ENCODE results near the gene CDH7. TPM values are rescaled to one million over a fixed set of nuclear protein-coding genes. Genes with fewer than 3 reads are reported as not detected.

CDH7 gene
- total RNA-seq, 2 experiments from 2014 or later = not detected

GRCh38 chr18:65755616-65756015 is 4.8 kb downstream of the CDH7 start:
- Histone ChIP-seq H3K27ac (ENCODE audit: low read depth in 1 of 2, low read length in 2 of 2) (no peak overlapping the region), H3K36me3 (ENCODE audit: insufficient read depth, low read length) (no peaks in the 10 kb centered on the region), H3K4me3 (ENCODE audit: low read length) (no peak overlapping the region), H3K4me1 (ENCODE audit: insufficient read depth, low read length) (no peaks in the 10 kb centered on the region), H3K9me3 (ENCODE audit: control insufficient read depth in 1 of 2, insufficient read depth in 1 of 2, low read length in 2 of 2) (peaks cover 0 to 10% of the 10 kb centered on the region in 2 experiments), H3K27me3 (ENCODE audit: control insufficient read depth in 1 of 2, insufficient read depth in 2 of 2, low read length in 2 of 2) (peaks cover 4% of the 10 kb centered on the region in 2 experiments)
- DNase-seq = no peak
- TF ChIP-seq CTCF (IDR thresholded peaks at IDR 0.05) = no peak
- no peak overlapping the region for H3K27ac Mint-ChIP-seq
- CTCF ChIA-PET = no interaction called here
- intact Hi-C loops (cut with DNase I, micrococcal nuclease) = no loop called here
- H3K36me3 Mint-ChIP-seq (ENCODE audit: low read depth) = no peaks in the 10 kb centered on the region
- peaks cover 4% of the 10 kb centered on the region for H3K9me3 Mint-ChIP-seq
- H3K4me3 Mint-ChIP-seq = no peak overlapping the region
- H3K4me1 Mint-ChIP-seq (ENCODE audit: low read depth) = no peaks in the 10 kb centered on the region
- POLR2A ChIA-PET = no interaction called here
- ATAC-seq (ENCODE audit: poor library complexity) = no peak
- H3K27me3 Mint-ChIP-seq = peaks cover 6% of the 10 kb centered on the region

DNA sequence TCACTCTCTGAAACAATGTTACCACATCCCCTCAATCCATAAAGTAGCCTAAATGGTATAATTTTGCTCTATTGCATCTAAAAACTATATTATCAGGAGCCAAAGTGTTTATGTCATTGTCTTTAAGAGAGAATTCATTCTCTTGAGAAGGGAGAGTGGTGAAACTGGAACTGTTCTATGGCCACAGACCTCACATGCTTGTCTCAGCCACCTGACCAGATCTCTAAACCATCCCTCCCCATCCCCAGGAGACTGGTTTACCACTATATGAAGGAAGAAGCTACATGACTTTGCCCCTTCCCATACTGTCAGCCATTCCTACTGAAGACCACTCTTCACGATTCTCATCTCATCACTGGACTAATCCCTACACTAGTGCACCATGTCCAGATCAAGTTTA is 9.6 kb downstream of the CDH7 start:
- H3K27me3 Mint-ChIP-seq = no peaks in the 10 kb centered on the region
- Histone ChIP-seq H3K36me3 (ENCODE audit: insufficient read depth, low read length) (no peaks in the 10 kb centered on the region), H3K4me1 (ENCODE audit: insufficient read depth, low read length) (no peaks in the 10 kb centered on the region), H3K27me3 (ENCODE audit: control insufficient read depth in 1 of 2, insufficient read depth in 2 of 2, low read length in 2 of 2) (no peaks in the 10 kb centered on the region), H3K9me3 (ENCODE audit: control insufficient read depth in 1 of 2, insufficient read depth in 1 of 2, low read length in 2 of 2) (no peaks in the 10 kb centered on the region), H3K4me3 (ENCODE audit: low read length) (no peak overlapping the region), H3K27ac (ENCODE audit: low read depth in 1 of 2, low read length in 2 of 2) (no peak overlapping the region)
- H3K36me3 Mint-ChIP-seq (ENCODE audit: low read depth) = no peaks in the 10 kb centered on the region
- DNase-seq = no peak
- intact Hi-C loops (cut with DNase I, micrococcal nuclease) = no loop called here
- POLR2A ChIA-PET = no interaction called here
- peaks cover 4% of the 10 kb centered on the region for H3K9me3 Mint-ChIP-seq
- no peak for TF ChIP-seq CTCF (IDR thresholded peaks at IDR 0.05)
- CTCF ChIA-PET = no interaction called here
- H3K4me1 Mint-ChIP-seq (ENCODE audit: low read depth) = no peaks in the 10 kb centered on the region
- no peak overlapping the region for H3K27ac Mint-ChIP-seq
- no peak overlapping the region for H3K4me3 Mint-ChIP-seq
- no peak for ATAC-seq (ENCODE audit: poor library complexity)

DNA sequence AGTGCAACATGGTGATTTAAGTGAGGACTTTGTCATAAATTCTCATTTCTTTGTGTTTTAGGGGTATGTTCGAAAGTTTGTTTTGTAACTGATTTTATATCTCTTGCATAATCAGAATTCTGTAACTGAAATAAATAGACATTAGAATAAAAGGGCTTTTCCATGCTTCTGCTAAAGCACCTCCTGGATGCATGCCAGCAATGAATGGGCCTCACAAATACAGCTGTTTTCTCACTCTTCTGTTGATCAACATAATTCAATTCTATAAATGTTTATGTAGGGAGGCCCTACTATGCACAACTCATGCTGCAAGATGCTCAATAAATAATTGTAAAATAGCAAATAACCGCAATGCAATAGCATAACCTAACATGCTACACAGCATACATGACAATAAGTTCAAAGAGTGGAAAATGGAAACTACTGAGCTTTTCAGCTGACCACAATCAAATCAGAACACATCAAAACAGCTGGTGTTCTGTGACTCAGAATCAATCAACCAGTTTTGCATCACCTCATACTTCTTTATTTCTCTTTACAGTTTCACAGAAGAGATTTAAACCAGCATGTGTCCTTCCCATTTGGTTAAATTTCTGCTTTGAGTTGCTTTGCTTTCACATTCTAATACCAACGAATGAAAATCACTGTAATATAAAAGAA is 11.0 kb downstream of the CDH7 start:
- H3K36me3 Mint-ChIP-seq (ENCODE audit: low read depth) = no peaks in the 10 kb centered on the region

More for the DNA sequence above, 11.0 kb downstream of the CDH7 start:
- Mint-ChIP-seq H3K9me3 (peaks cover 4% of the 10 kb centered on the region), H3K4me1 (ENCODE audit: low read depth) (no peaks in the 10 kb centered on the region), H3K27ac (no peak overlapping the region), H3K27me3 (no peaks in the 10 kb centered on the region), H3K4me3 (no peak overlapping the region)
- Histone ChIP-seq H3K27me3 (ENCODE audit: control insufficient read depth in 1 of 2, insufficient read depth in 2 of 2, low read length in 2 of 2) (no peaks in the 10 kb centered on the region), H3K27ac (ENCODE audit: low read depth in 1 of 2, low read length in 2 of 2) (no peak overlapping the region), H3K4me3 (ENCODE audit: low read length) (no peak overlapping the region), H3K9me3 (ENCODE audit: control insufficient read depth in 1 of 2, insufficient read depth in 1 of 2, low read length in 2 of 2) (no peaks in the 10 kb centered on the region), H3K4me1 (ENCODE audit: insufficient read depth, low read length) (no peaks in the 10 kb centered on the region), H3K36me3 (ENCODE audit: insufficient read depth, low read length) (no peaks in the 10 kb centered on the region)
- ChIA-PET CTCF (no interaction called here), POLR2A (no interaction called here)
- TF ChIP-seq CTCF (IDR thresholded peaks at IDR 0.05) = no peak
- ATAC-seq (ENCODE audit: poor library complexity) (no peak), DNase-seq (no peak)
- intact Hi-C loops (cut with DNase I, micrococcal nuclease) = no loop called here
